DMS79 (cell line): Measurements from ENCODE around the gene GTF2H2.
"Not testable (repeated sequence)": the region's sequence is repeated elsewhere in the genome, so short reads cannot be mapped to it uniquely, and the experiment has no call there.

Experiments
- DNase-seq: peaks from one replicate; lab custom pipeline; 2025; lab: John Stamatoyannopoulos, UW

GTF2H2 gene

GRCh38 chr5:71013575-71013974, 53.9 kb downstream of the GTF2H2 start:
- no peak for DNase-seq

DNA sequence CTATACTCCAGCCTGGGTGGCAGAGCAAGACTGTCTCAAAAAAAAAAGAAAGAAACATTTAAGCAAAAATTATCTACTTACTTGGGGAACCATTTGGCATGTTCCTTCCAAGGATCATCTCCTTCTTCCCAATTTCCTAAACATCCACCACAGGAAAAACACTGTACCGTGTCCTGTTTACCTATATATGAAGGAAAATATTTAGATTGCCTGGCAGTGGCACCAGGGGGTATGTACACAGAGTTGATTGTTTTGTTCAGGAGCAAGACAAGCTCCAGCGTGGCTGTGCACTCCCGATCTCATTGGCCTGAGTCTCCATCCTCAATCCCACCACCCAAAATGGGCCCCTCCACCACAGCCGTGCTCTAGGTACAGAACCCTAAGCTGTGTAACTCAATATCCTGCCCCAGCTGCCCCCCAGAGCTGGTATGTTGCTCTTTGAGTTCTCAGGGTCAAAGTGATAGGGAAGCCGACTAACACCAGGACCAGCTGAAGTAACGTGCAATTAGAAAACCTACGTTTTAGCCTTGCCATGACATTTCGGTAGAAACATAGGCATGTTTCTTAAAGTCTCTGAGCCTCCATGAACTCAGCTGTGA, 56.2 kb downstream of the GTF2H2 start:
- no peak for DNase-seq

DNA sequence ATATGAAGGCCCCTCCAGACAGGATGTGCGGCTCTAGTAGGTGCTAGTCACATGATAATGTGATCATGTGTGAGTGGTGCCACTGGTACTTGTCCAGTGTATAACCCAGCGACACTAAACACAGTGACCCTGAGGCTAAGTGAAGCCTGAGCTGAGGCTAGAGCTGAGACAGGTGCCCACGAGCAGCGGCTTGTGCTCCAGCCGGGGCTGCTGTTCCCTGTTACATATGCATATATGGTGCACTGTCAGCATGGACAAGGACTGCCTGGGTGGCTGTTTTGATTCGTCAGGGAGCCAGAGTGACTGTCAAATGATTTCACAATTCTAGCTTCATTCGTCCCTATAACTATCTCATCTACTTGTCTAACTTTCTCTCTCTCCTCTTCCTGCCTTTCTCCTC, 60.5 kb downstream of the GTF2H2 start:
- DNase-seq, result not testable (repeated sequence)
